Measurements from ENCODE around the gene CD151. TPM values are rescaled to one million over a fixed set of nuclear protein-coding genes. Genes with fewer than 3 reads are reported as not detected.

Gene CD151
- total RNA-seq, 2 experiments from 2014 or later, result 0.28 to 0.84 TPM

GRCh38 chr11:875769-876301 is 43.1 kb downstream of the CD151 start:
- Histone ChIP-seq H3K9me2 (ENCODE audit: insufficient read depth, low read length) (no peaks in the 10 kb centered on the region), H3K36me3 (ENCODE audit: insufficient read depth, low read length) (peaks cover 27% of the 10 kb centered on the region), H3K4me1 (ENCODE audit: insufficient read depth, low read length, poor library complexity, severe bottlenecking) (no peaks in the 10 kb centered on the region), H3K79me2 (ENCODE audit: insufficient read depth, low read depth, low read length) (no peaks in the 10 kb centered on the region), H3K4me3 (ENCODE audit: low read depth, low read length, poor library complexity, severe bottlenecking) (no peak overlapping the region), H3K4me2 (ENCODE audit: low read length) (no peak overlapping the region), H2AFZ (ENCODE audit: low read length) (no peak overlapping the region), H3K27ac (ENCODE audit: low read depth, low read length, poor library complexity, severe bottlenecking) (no peak overlapping the region), H3K9me3 (ENCODE audit: low read length) (no peaks in the 10 kb centered on the region), H4K20me1 (ENCODE audit: insufficient read depth, low read length) (no peaks in the 10 kb centered on the region)
- CTCF ChIA-PET (ENCODE audit: unreplicated experiment), result no interaction called here
- no peak for TF ChIP-seq EZH2phosphoT487 (IDR thresholded peaks at IDR 0.05; ENCODE audit: borderline replicate concordance, low read depth, low read length)
- TF ChIP-seq, protein P1, sequence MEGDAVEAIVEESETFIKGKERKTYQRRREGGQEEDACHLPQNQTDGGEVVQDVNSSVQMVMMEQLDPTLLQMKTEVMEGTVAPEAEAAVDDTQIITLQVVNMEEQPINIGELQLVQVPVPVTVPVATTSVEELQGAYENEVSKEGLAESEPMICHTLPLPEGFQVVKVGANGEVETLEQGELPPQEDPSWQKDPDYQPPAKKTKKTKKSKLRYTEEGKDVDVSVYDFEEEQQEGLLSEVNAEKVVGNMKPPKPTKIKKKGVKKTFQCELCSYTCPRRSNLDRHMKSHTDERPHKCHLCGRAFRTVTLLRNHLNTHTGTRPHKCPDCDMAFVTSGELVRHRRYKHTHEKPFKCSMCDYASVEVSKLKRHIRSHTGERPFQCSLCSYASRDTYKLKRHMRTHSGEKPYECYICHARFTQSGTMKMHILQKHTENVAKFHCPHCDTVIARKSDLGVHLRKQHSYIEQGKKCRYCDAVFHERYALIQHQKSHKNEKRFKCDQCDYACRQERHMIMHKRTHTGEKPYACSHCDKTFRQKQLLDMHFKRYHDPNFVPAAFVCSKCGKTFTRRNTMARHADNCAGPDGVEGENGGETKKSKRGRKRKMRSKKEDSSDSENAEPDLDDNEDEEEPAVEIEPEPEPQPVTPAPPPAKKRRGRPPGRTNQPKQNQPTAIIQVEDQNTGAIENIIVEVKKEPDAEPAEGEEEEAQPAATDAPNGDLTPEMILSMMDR (conservative IDR thresholded peaks at IDR 0.05; ENCODE audit: low read length), result no peak
- BruUV-seq (replicated peaks), result no TSS peak
- POLR2A ChIA-PET, result no interaction called here
- intact Hi-C loops (cut with micrococcal nuclease; ENCODE audit: unreplicated experiment), result no loop called here
- DNase-seq (ENCODE audit: low spot score), result no peak

DNA sequence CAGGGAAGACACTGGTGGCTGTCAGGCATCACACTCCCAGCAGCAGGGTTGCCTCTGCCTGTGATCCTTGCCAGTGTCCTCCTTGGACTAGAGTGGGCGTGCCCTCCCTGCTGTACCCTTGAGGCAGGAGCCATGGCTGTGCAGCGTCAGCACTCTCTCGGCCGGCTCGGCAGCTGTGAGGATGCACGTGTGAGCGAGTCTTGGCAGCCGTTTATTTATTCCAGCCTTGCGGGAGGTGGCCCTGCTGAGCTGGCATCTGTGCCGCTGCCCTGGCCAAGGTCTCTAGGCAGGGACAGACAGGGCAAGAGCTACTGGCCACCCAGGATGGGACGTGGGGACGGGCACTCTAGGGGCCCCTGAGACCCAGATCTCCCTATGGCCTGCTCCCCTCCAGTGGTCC is 43.8 kb downstream of the CD151 start:
- POLR2A ChIA-PET, result no interaction called here
- H3K9me2 ChIP-seq (ENCODE audit: insufficient read depth, low read length), result no peaks in the 10 kb centered on the region

GRCh38 chr11:877565-877964 is 44.8 kb downstream of the CD151 start:
- no peaks in the 10 kb centered on the region for H3K79me2 ChIP-seq (ENCODE audit: insufficient read depth, low read depth, low read length)
- DNase-seq (ENCODE audit: low spot score), result peak; percentile 62
- BruUV-seq (replicated peaks), result no TSS peak
- H3K4me1 ChIP-seq (ENCODE audit: insufficient read depth, low read length, poor library complexity, severe bottlenecking), result no peaks in the 10 kb centered on the region
- ChIA-PET CTCF (ENCODE audit: unreplicated experiment) (no interaction called here), POLR2A (no interaction called here)
- TF ChIP-seq EZH2phosphoT487 (IDR thresholded peaks at IDR 0.05; ENCODE audit: borderline replicate concordance, low read depth, low read length), result no peak
- H4K20me1 ChIP-seq (ENCODE audit: insufficient read depth, low read length), result no peaks in the 10 kb centered on the region
- H3K9me3 ChIP-seq (ENCODE audit: low read length), result no peaks in the 10 kb centered on the region
- no peak overlapping the region for H3K4me3 ChIP-seq (ENCODE audit: low read depth, low read length, poor library complexity, severe bottlenecking)
- H3K9me2 ChIP-seq (ENCODE audit: insufficient read depth, low read length), result no peaks in the 10 kb centered on the region
- no peak overlapping the region for H2AFZ ChIP-seq (ENCODE audit: low read length)
- H3K36me3 ChIP-seq (ENCODE audit: insufficient read depth, low read length), result peaks cover 34% of the 10 kb centered on the region
- intact Hi-C loops (cut with micrococcal nuclease; ENCODE audit: unreplicated experiment), result no loop called here
- no peak overlapping the region for H3K27ac ChIP-seq (ENCODE audit: low read depth, low read length, poor library complexity, severe bottlenecking)
- no peak overlapping the region for H3K4me2 ChIP-seq (ENCODE audit: low read length)

More for the DNA sequence above, 43.8 kb downstream of the CD151 start:
- no peaks in the 10 kb centered on the region for H3K4me1 ChIP-seq (ENCODE audit: insufficient read depth, low read length, poor library complexity, severe bottlenecking)
- H3K36me3 ChIP-seq (ENCODE audit: insufficient read depth, low read length), result peaks cover 27% of the 10 kb centered on the region
- no peak overlapping the region for H3K4me3 ChIP-seq (ENCODE audit: low read depth, low read length, poor library complexity, severe bottlenecking)
- H3K9me3 ChIP-seq (ENCODE audit: low read length), result no peaks in the 10 kb centered on the region
- intact Hi-C loops (cut with micrococcal nuclease; ENCODE audit: unreplicated experiment), result no loop called here
- H2AFZ ChIP-seq (ENCODE audit: low read length), result no peak overlapping the region
- CTCF ChIA-PET (ENCODE audit: unreplicated experiment), result no interaction called here
- TF ChIP-seq, protein P1 (conservative IDR thresholded peaks at IDR 0.05; ENCODE audit: low read length), result no peak
- TF ChIP-seq EZH2phosphoT487 (IDR thresholded peaks at IDR 0.05; ENCODE audit: borderline replicate concordance, low read depth, low read length), result no peak
- no TSS peak for BruUV-seq (replicated peaks)
- H3K79me2 ChIP-seq (ENCODE audit: insufficient read depth, low read depth, low read length), result no peaks in the 10 kb centered on the region
- no peak for DNase-seq (ENCODE audit: low spot score)
- no peaks in the 10 kb centered on the region for H4K20me1 ChIP-seq (ENCODE audit: insufficient read depth, low read length)
- no peak overlapping the region for H3K27ac ChIP-seq (ENCODE audit: low read depth, low read length, poor library complexity, severe bottlenecking)
- H3K4me2 ChIP-seq (ENCODE audit: low read length), result no peak overlapping the region
